HepG2 (cell line): ENCODE data around the gene STC2. TPM values are rescaled to one million over a fixed set of nuclear protein-coding genes. Genes with fewer than 3 reads are reported as not detected.

ENCODE experiments used
- ATAC-seq: fragments of 200-7000 bp; cut with Tn5 transposase; 3 replicates; pipeline ENCODE4 v1.9.1; 2020; ENCODE audit warnings: mild to moderate bottlenecking, moderate library complexity
- BruUV-seq: library from RNA; stranded (reverse); fragments of 400-500 nt; replicated peaks from 2 replicates; lab custom pipeline; 2021; lab: Mats Ljungman, UMichigan
- CTCF ChIA-PET: fragments of 300-600 bp; formaldehyde crosslinking; extraction: SDS; loops from one replicate; lab custom pipeline; 2021; ENCODE audit warnings: low total read pairs, inconsistent platforms, low intra/inter-chr PET ratio; lab: Yijun Ruan, JAX
- POLR2A ChIA-PET: fragments of 350-600 bp; sonication (Branson Sonifier 250); formaldehyde crosslinking; loops from one replicate; lab custom pipeline; 2020; ENCODE audit warnings: antibody characterized with exemption, inconsistent platforms; lab: Yijun Ruan, JAX
- DNase-seq: peaks from one replicate; pipeline ENCODE4 v3.0.0-alpha.2; 2015; ENCODE audit warnings: low spot score
- FAIRE-seq: peaks from 3 replicates; lab custom pipeline; 2011; peaks lifted over from hg19 to GRCh38; lab: Jason Lieb, UNC
- H2AFZ ChIP-seq: one replicate; pipeline ENCODE4 v1.6.1; 2011; ENCODE audit warnings: low read length, inconsistent platforms
- H3K27ac ChIP-seq: fragments of 300-600 bp; 3 replicates; pipeline ENCODE4 v1.8.0; 2011; ENCODE audit warnings: mixed run types, mild to moderate bottlenecking, mixed read lengths, low read length, inconsistent platforms; ENCODE audit not compliant: insufficient read depth; ENCODE audit errors: extremely low read length
- H3K27me3 ChIP-seq, 2 experiments: fragments of 200-600 bp in 1 of 2; 2 replicates in 1 of 2; 3 replicates in 1 of 2; pipeline versions ENCODE4 v1.6.0 to v1.8.0; 2011; ENCODE audit warnings: low read length in 2 of 2, mild to moderate bottlenecking in 2 of 2, moderate library complexity in 2 of 2, inconsistent platforms in 1 of 2; ENCODE audit not compliant: insufficient read depth in 2 of 2, control insufficient read depth in 1 of 2
- H3K36me3 ChIP-seq, 2 experiments: fragments of 200-600 bp in 1 of 2; replicated peaks in 1 of 2; 2 replicates in 1 of 2; 3 replicates in 1 of 2; pipeline versions ENCODE4 v1.5.1 to v1.8.0; 2011; ENCODE audit warnings: low read length in 2 of 2, inconsistent platforms in 1 of 2; ENCODE audit not compliant: insufficient read depth in 2 of 2, control insufficient read depth in 1 of 2
- H3K4me1 ChIP-seq: 2 replicates; pipeline ENCODE4 v1.5.1; 2012; ENCODE audit warnings: low read length, inconsistent platforms; ENCODE audit not compliant: insufficient read depth
- H3K4me2 ChIP-seq: 2 replicates; pipeline ENCODE4 v1.6.0; 2011; ENCODE audit warnings: low read depth, low read length, inconsistent platforms
- H3K4me3 ChIP-seq, 3 experiments: fragments of 200-600 bp in 1 of 3; sonication (generic), shearing (Covaris generic) in 1 of 3; replicated peaks in 1 of 3; 2 replicates each; pipeline ENCODE4 v1.5.1; 2011 to 2016; ENCODE audit warnings: low read length in 3 of 3, inconsistent platforms in 2 of 3, low read depth in 2 of 3, mild to moderate bottlenecking in 2 of 3, control low read depth in 1 of 3, mixed read lengths in 1 of 3; ENCODE audit not compliant: insufficient read depth in 1 of 3
- H3K79me2 ChIP-seq: one replicate; pipeline ENCODE4 v1.6.1; 2011; ENCODE audit warnings: low read length, inconsistent platforms; ENCODE audit not compliant: insufficient read depth
- H3K9ac ChIP-seq: 2 replicates; pipeline ENCODE4 v1.6.0; 2011; ENCODE audit warnings: mild to moderate bottlenecking, low read depth, low read length, inconsistent platforms; ENCODE audit not compliant: insufficient read depth
- H3K9me3 ChIP-seq: 2 replicates; pipeline ENCODE4 v1.5.1; 2012; ENCODE audit warnings: mild to moderate bottlenecking, low read length
- H4K20me1 ChIP-seq: 2 replicates; pipeline ENCODE4 v1.6.0; 2011; ENCODE audit warnings: inconsistent platforms, mild to moderate bottlenecking, low read length, moderate library complexity; ENCODE audit not compliant: insufficient read depth
- RAD21 ChIP-seq: fragments of 450-650 bp; formaldehyde crosslinking; IDR thresholded peaks from 2 replicates; pipeline ENCODE4 v1.5.0; 2020; ENCODE audit warnings: mild to moderate bottlenecking
- RBFOX2 ChIP-seq: fragments of 200-400 bp; formaldehyde crosslinking; IDR thresholded peaks from 2 replicates; pipeline ENCODE4 v1.6.1; 2017; ENCODE audit warnings: low read depth, mild to moderate bottlenecking, low read length
- ZFP37 ChIP-seq: sonication (generic); formaldehyde crosslinking; IDR thresholded peaks from 2 replicates; pipeline ENCODE4 v1.4.0; 2020; ENCODE audit warnings: missing genetic modification reagents, borderline replicate concordance
- ZNF10 ChIP-seq: sonication (generic); formaldehyde crosslinking; IDR thresholded peaks from 2 replicates; pipeline ENCODE4 v1.4.0; 2020; ENCODE audit warnings: mild to moderate bottlenecking, low read depth, missing genetic modification reagents, borderline replicate concordance
- ZNF768 ChIP-seq: sonication (generic); formaldehyde crosslinking; IDR thresholded peaks from 2 replicates; pipeline ENCODE4 v1.4.0; 2020; ENCODE audit warnings: missing genetic modification reagents
- ZSCAN12 ChIP-seq: sonication (generic); formaldehyde crosslinking; IDR thresholded peaks from 2 replicates; pipeline ENCODE4 v1.9.0; 2021; ENCODE audit warnings: mild to moderate bottlenecking, missing genetic modification reagents
- WGBS: methylation state at CpG from one replicate; pipeline ENCODE4 v1.1.6; 2017; ENCODE audit warnings: low lambda C conversion rate; 5-methylcytosine and 5-hydroxymethylcytosine counted together
- in situ Hi-C: cut with HindIII; loops from 2 replicates; pipeline ENCODE4 v1.10.0; 2017; ENCODE audit warnings: low pct_unique_long_range_greater_than_20kb; ENCODE audit not compliant: extremely low pct_ligation_motif_present
- intact Hi-C: fragments of 100-400 bp; cut with micrococcal nuclease; formaldehyde crosslinking; loops from one replicate; pipeline ENCODE4 v1.10.0; 2022; ENCODE audit not compliant: unreplicated experiment
- polyA plus RNA-seq, 8 experiments: library from polyadenylated mRNA; depleted of rRNA in 3 of 8; stranded (reverse) in 7 of 8; unstranded in 1 of 8; fragments of >200 nt; fragmentation: Illumina TruSeq in 4 of 8; extraction: Trizol in 4 of 8; gene quantifications; 2 replicates each; pipeline versions ENCODE4 v1.2.1 to v1.2.3, GENCODE V29; 2011 to 2016; ENCODE audit warnings: low read depth in 4 of 8, missing spikeins in 1 of 8, mixed read lengths in 1 of 8; ENCODE audit not compliant: insufficient read depth in 1 of 8
- total RNA-seq, 5 experiments: library from RNA; depleted of rRNA; stranded (reverse); fragments of >200 nt; fragmentation: Illumina TruSeq; extraction: Trizol; gene quantifications; 2 replicates each; pipeline ENCODE4 v1.2.3, GENCODE V29; 2016; ENCODE audit warnings: low read depth in 1 of 5
- TF ChIP-seq, protein P1 (sequence below): IDR thresholded peaks from 2 replicates; pipeline ENCODE4 v1.6.1; 2016; ENCODE audit warnings: low read depth

Gene STC2
- total and polyA plus RNA-seq, 2 of the 13 experiments (the other 11 are each of a cell fraction or from before 2014, with no cell fraction given): 27.1 to 69.2 TPM

- H3K27me3 ChIP-seq: peaks cover 0 to 3% of the 10 kb centered on the region in 2 experiments; a peak in 1 of 5 replicates
- no peaks in the 10 kb centered on the region for H4K20me1 ChIP-seq
- intact Hi-C loops: no loop called here
- TF ChIP-seq ZSCAN12 (CRISPR knock-in tag) (no peak), RBFOX2 (no peak), ZNF768 (CRISPR knock-in tag) (peak; percentile 84), RAD21 (CRISPR knock-in tag) (no peak), ZNF10 (CRISPR knock-in tag) (no peak)
- CTCF ChIA-PET: no interaction called here
- H3K4me3 ChIP-seq: no peak overlapping the region
- no peaks in the 10 kb centered on the region for H3K9me3 ChIP-seq
- DNase-seq (no peak), ATAC-seq (no peak), FAIRE-seq (no peak)
- peaks cover 9% of the 10 kb centered on the region; the same call in 1 of the 2 replicates for H3K4me1 ChIP-seq
- WGBS: 40% methylated on average over 7 of the region's 10 CpGs
- H2AFZ ChIP-seq: no peak overlapping the region
- POLR2A ChIA-PET: no interaction called here
- H3K9ac ChIP-seq: no peak overlapping the region
- no TSS peak for BruUV-seq
- no peak overlapping the region for H3K4me2 ChIP-seq
- no peaks in the 10 kb centered on the region for H3K79me2 ChIP-seq
- in situ Hi-C loops: no loop called here
- H3K27ac ChIP-seq: no peak overlapping the region
- H3K36me3 ChIP-seq: no peaks in the 10 kb centered on the region
These were observed 10.3 kb upstream of the STC2 start for GRCh38 chr5:173338380-173339015.

GRCh38 chr5:173334808-173335207 is 6.6 kb upstream of the STC2 start:
- no peak for ATAC-seq
- no peak overlapping the region for H3K4me3 ChIP-seq
- TF ChIP-seq, protein P1, sequence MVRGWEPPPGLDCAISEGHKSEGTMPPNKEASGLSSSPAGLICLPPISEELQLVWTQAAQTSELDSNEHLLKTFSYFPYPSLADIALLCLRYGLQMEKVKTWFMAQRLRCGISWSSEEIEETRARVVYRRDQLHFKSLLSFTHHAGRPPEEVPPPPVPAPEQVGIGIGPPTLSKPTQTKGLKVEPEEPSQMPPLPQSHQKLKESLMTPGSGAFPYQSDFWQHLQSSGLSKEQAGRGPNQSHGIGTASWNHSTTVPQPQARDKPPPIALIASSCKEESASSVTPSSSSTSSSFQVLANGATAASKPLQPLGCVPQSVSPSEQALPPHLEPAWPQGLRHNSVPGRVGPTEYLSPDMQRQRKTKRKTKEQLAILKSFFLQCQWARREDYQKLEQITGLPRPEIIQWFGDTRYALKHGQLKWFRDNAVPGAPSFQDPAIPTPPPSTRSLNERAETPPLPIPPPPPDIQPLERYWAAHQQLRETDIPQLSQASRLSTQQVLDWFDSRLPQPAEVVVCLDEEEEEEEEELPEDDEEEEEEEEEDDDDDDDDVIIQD (CRISPR knock-in tag): no peak
- no peak for TF ChIP-seq ZFP37 (CRISPR knock-in tag)
- ChIA-PET POLR2A (no interaction called here), CTCF (no interaction called here)
- intact Hi-C loops: no loop called here
- H3K79me2 ChIP-seq: no peaks in the 10 kb centered on the region
- no peak overlapping the region for H2AFZ ChIP-seq
- H3K27ac ChIP-seq: no peak overlapping the region
- no peaks in the 10 kb centered on the region for H3K36me3 ChIP-seq
- no peak overlapping the region for H3K9ac ChIP-seq
- 17% methylated on average over 2 of the region's 2 CpGs for WGBS
- H3K4me2 ChIP-seq: no peak overlapping the region
- no peaks in the 10 kb centered on the region for H4K20me1 ChIP-seq
- H3K4me1 ChIP-seq: peaks cover 27% of the 10 kb centered on the region
- FAIRE-seq: no peak
- no peak for DNase-seq
- no TSS peak for BruUV-seq
- peaks cover 0 to 3% of the 10 kb centered on the region in 2 experiments; a peak in 1 of 5 replicates for H3K27me3 ChIP-seq
- no peaks in the 10 kb centered on the region for H3K9me3 ChIP-seq
- in situ Hi-C loops: loop anchor here (5.0 kb wide), 1 partner anchor 43 kb away; no protein-coding TSS in a partner anchor
